NB4 (cell line): Measurements from ENCODE around the gene CDK11B.
A peak's percentile ranks its signal among the peaks of the same experiment; 100 is the strongest.

Source experiments
- MYC ChIP-seq: IDR thresholded peaks from 2 replicates; pipeline ENCODE4 v1.6.1; 2011; ENCODE audit warnings: low read depth, low read length
- POLR2A ChIP-seq: IDR thresholded peaks from 2 replicates; pipeline ENCODE4 v1.6.1; 2011; ENCODE audit warnings: mild to moderate bottlenecking; ENCODE audit not compliant: insufficient read length; ENCODE audit errors: extremely low read depth
- TF ChIP-seq, protein P1 (sequence below): IDR thresholded peaks from one replicate; pipeline ENCODE4 v1.5.1; 2012; ENCODE audit warnings: low read depth, low read length
- TF ChIP-seq, protein P2 (sequence below): IDR thresholded peaks from 2 replicates; pipeline ENCODE4 v1.6.1; 2011; ENCODE audit warnings: low read depth, low read length

DNA sequence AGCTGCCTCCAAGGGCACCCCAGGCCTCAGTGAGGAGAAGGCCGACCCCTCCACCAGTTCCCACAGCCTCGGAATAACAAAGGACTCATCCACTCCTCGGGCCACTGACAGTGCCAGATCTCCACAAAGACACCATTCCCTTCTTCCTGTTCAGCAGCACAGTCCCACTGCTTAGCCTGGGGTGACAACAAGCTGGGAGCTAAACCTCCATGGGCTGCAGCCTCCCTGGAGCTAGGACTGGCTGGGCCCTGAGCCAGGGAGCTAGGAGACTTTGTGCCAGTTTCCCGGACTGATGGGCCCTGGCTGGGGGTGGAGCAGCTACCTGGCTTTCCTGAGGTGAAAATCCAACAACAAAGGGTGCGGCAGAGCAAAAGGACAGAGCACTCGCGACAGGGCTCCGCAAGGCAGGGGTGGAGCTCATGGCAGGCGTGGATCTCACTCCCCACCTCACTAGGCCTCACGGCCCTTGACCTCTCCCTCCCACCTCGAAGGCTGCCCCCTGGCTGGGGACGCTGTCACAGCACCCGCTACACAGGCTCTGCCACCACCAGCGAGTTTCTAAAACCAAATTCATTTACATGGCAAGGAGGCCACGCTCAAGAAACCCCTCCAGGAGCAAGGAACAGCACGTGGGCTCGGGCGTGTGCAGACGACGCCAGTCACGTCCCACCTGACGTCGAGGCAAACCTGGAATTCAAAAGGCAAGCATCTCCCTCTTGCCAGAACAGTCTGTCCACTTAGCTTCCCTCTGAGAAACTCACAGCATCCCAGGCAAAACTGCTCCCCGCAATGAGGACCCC, 20.0 kb upstream of the CDK11B start:
- TF ChIP-seq MYC (no peak), POLR2A (no peak)
- TF ChIP-seq, protein P1, sequence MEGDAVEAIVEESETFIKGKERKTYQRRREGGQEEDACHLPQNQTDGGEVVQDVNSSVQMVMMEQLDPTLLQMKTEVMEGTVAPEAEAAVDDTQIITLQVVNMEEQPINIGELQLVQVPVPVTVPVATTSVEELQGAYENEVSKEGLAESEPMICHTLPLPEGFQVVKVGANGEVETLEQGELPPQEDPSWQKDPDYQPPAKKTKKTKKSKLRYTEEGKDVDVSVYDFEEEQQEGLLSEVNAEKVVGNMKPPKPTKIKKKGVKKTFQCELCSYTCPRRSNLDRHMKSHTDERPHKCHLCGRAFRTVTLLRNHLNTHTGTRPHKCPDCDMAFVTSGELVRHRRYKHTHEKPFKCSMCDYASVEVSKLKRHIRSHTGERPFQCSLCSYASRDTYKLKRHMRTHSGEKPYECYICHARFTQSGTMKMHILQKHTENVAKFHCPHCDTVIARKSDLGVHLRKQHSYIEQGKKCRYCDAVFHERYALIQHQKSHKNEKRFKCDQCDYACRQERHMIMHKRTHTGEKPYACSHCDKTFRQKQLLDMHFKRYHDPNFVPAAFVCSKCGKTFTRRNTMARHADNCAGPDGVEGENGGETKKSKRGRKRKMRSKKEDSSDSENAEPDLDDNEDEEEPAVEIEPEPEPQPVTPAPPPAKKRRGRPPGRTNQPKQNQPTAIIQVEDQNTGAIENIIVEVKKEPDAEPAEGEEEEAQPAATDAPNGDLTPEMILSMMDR: peak; percentile 44
- TF ChIP-seq, protein P2, sequence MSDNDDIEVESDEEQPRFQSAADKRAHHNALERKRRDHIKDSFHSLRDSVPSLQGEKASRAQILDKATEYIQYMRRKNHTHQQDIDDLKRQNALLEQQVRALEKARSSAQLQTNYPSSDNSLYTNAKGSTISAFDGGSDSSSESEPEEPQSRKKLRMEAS: no peak
